ENCODE results near the gene NME8. TPM values are rescaled to one million over a fixed set of nuclear protein-coding genes. Genes with fewer than 3 reads are reported as not detected.
"Not testable (repeated sequence)": the region's sequence is repeated elsewhere in the genome, so short reads cannot be mapped to it uniquely, and the experiment has no call there.

The NME8 gene, protein sequence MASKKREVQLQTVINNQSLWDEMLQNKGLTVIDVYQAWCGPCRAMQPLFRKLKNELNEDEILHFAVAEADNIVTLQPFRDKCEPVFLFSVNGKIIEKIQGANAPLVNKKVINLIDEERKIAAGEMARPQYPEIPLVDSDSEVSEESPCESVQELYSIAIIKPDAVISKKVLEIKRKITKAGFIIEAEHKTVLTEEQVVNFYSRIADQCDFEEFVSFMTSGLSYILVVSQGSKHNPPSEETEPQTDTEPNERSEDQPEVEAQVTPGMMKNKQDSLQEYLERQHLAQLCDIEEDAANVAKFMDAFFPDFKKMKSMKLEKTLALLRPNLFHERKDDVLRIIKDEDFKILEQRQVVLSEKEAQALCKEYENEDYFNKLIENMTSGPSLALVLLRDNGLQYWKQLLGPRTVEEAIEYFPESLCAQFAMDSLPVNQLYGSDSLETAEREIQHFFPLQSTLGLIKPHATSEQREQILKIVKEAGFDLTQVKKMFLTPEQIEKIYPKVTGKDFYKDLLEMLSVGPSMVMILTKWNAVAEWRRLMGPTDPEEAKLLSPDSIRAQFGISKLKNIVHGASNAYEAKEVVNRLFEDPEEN
- under 1 TPM in 2 of 3 donors, not detected in 1; 0.28 to 0.47 TPM for polyA plus RNA-seq (ENCODE audit: insufficient read length in 3 of 3)

DNA sequence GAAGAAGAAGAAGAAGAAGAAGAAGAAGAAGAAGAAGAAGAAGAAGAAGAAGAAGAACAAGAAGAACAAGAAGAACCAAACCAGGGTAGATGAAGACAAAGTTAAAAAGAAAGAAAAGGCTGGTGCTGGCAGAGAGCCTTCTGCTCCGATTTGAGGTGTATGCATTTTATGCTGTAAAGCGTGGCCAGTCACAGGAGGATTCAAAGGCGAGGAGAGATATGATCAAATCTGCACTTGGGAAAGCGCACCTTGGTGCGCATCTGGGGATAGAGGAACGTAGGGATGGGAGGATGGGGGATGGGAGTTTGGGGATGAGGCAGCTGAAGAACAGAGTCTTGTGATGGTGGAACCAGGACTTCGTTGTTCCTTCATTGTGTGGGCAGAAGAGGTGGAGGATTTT is at the start of gene NME8:
Gene NME8 (plus strand): TSS at position 301 of the 400 bp plus-strand sequence. CDS start 1,670 bp downstream, outside the sequence.
- DNase-seq (ENCODE audit: low read depth in 3 of 3, low spot score in 2 of 3), result no peak

DNA sequence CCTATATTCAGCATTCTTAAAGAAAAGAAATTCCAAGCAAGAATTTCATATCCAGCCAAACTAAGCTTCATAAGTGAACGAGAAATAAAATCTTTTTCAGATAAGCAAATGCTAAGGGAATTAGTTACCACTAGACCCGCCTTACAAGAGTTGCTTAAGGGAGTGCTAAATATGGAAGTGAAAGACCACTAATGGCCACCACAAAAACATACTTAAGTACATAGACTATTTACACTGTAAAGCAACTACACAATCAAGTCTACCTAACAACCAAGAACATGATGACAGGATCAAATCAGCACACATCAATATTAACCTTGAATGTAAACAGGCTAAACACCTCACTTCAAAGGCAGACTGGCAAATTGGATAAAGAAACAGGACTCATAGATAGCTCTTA is 42.2 kb upstream of the NME8 start:
- no peak for DNase-seq (ENCODE audit: low read depth in 3 of 3, low spot score in 2 of 3)

DNA sequence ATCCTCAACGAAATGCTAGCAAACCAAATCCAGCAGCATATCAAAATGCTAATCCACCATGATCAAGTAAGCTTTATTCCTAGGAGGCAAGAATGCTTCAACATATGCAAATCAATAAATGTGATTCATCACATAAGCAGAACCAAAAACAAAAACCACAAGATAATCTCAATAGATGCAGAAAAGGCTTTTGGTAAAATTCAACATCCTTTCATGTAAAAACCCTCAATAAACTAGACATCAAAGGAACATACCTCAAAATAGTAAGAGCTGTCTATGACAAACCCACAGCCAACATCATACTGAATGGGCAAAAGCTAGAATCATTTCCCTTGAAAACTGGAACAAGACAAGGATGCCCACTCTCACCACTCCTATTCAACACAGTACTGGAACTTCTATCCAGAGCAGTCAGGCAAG is 36.2 kb upstream of the NME8 start:
- DNase-seq (ENCODE audit: low read depth in 3 of 3, low spot score in 2 of 3), result not testable (repeated sequence)

DNA sequence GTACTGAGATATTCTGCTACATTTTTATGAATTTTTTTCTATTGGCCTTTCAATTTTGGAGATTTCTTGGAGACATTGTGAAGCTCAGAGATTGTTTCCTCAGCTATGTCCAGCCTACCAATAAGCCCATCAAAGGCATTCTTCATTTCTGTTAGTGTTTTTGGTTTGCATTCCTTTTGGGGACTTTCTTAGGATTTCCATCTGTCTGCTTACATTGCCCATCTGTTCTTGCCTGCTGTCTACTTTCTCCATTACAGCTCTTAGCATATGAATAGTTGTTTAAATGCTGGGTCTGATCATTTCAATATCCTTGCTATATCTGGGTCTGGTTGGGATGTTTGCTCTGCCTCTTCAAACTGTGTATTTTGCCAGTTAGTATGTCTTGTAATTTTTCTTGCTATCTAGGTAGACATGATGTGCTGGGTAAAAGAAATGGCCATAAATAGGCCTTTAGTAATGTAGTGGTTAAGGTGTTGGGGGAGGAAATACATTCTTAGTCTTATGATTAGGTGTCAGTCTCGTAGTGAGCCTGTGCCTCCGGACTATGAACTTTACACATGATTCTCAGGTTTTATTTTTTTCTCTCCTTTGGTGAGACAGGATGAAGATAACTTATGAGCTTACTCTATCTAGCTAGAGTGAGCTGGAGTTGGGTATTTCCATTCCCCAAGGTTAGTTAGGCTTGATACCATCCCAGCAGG is 32.6 kb upstream of the NME8 start:
- no peak for DNase-seq (ENCODE audit: low read depth in 3 of 3, low spot score in 2 of 3)

DNA sequence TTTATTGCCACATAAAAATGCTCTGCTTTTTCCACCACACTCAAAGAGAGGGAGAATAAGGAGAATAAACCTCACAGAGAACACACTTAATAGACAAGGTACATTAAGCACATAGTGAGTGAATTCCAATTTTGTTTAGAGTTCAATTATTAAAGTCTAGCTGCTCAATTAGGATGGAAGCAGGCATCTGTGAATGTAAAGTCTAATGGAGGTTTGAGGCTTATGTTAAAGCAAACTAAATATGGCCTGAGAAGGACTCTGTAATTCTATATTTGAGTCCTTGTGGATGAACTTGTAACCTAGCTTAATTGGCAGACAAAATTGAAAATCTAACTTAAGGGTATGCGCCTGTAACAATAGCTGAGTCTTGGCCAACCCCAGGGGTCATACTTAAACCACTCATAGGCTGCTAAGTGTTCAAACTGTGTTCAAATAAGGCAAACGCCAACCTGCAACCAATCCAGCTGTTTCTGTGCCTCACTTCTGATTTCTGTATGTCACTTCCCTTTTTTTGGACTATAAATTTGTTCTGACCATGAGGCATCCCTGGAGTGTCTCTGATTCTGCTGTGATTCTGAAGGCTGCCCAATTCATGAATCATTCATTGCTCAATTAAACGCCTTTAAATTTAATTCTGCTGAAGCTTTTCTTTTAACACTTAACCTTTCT is 31.3 kb upstream of the NME8 start:
- DNase-seq (ENCODE audit: low read depth in 3 of 3, low spot score in 2 of 3), result no peak

DNA sequence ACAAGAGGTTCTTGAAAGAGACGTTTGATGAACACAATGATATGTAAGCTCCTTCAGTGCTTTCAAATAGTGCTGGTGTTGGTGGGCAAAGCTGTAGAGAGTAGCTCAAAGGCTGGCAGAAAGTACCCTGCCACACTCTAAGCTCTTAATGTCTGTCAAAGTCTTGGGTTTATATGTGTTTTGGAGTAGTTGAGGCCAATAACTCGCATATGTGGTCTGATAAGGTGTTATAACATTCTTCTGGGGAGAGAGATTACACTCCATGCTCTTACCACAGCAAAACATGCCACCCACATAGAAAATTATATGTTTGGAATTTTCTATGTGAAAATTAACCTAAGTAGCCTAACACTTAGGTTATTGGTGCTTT is 30.8 kb upstream of the NME8 start:
- DNase-seq (ENCODE audit: low read depth in 3 of 3, low spot score in 2 of 3), result no peak

DNA sequence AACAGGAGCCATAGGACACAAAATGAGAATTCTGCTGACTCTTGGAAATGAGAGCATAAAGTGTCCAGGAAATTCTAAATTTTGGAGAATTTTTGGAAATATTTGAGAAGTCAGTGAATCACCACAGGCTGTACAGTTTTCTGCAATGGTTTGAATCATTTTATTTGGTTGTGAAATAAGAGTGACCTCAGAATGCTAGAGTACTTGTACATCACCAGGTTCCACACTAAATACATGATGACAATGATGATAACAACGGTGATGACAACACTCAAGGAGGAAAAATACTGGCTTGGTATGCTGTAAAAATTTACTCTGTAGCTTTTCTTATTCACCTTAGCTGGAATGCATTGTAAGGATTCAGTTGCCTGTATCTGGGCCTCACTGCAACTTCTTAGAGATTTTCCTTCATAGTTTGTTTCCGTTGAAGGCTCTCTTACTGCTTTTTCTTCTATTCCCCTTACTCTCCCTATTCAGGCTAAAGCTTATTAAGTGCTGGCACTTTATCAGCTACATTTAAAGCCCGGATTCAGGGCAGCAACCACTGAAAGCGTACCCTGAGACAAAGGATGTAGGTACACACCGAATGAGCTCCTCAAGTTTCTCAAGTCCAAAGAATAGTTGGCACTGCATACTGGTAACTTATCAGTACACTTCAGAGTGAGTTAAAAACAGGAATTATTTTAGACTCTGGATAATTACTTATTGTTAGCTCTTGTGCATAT is 30.2 kb upstream of the NME8 start:
- no peak for DNase-seq (ENCODE audit: low read depth in 3 of 3, low spot score in 2 of 3)

DNA sequence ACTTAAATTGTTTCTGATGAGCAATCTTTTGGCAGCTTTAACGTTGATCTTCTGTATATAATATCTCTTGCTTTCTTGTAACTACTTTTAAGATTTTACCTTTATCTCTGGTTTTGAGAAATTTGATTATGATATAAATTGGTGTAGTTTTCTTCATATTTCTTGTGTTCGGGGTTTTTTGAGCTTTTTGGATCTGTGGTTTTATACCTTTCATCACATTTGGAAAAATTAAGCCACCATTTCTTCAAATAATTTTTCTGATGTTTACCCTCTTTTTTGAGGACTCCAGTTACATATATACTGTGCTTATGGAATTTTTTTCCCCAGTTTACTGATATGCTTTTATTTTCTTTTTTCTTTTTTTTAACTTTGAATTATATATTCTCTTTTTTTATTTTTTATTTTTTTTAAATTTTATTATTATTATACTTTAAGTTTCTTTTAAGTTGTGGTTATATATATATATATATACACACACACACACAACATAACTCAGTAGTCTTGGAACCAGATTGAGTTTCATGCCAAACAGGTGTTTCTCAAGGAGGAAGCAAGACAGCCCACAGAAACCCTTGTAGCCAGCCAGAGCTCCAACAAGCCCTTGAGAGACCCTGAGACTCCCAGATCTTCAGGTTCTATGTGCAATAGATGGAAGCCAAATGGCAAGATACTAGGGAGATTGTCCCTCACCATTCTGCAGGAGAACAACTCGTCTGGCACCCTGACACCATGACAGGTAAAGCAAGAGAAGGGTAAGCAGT is 27.5 kb upstream of the NME8 start:
- DNase-seq (ENCODE audit: low read depth in 3 of 3, low spot score in 2 of 3), result no peak

DNA sequence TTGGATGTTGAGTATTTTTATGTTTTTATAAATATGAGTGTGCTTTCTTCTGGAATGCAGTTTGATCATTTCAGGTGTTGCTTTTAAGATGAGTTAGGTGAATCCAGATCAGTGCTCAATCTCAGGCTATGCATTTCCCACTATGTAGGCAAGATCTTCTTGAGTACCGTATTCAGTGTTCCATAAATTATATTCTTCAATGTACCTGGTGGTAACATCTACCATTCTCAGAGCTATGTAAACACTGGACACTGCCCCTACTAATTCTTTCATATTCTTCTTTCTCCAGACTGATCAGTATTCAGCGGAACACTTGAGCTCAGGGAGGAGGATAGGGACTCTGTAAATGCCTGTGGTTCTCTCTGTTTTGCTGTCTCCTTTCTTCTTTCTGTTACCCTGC is 25.5 kb upstream of the NME8 start:
- DNase-seq (ENCODE audit: low read depth in 3 of 3, low spot score in 2 of 3), result no peak

DNA sequence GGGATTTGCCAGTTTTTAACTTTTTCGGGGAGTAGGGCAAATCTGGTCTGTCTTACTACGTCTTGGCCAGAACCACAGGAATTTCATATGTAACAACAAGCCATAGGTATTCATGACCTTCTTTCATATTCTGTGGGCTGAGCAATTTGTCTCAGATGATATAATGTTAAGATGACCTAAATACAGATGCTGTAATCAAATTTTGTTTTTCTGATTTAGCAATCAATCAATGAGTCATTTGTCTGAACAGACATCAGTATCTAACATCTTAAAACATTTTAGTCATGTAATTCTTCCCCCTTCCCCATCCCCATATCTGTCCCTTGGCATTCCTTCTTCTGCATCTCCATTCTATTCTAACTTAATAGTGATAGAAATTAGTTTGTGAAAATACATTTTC is 24.8 kb upstream of the NME8 start:
- no peak for DNase-seq (ENCODE audit: low read depth in 3 of 3, low spot score in 2 of 3)

DNA sequence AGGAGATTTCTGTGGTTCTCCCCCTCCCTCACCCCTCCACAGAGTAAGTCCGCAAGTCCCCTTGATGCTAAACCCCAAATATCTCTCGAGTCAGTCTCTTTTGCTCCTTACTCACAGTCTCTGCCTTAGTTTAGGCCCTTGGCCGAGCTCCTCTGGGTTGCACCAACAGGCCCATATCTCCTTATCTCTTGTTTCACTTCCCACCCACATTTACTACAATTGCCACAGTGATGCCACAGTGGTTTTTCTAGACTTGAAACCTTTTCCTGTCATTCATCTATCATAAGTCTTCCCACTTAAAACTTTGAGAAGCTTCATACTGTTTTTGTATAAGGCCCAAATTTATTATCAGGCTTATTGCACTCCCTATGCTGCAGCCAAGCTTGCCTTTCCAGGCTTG is 23.4 kb upstream of the NME8 start:
- DNase-seq (ENCODE audit: low read depth in 3 of 3, low spot score in 2 of 3), result no peak

DNA sequence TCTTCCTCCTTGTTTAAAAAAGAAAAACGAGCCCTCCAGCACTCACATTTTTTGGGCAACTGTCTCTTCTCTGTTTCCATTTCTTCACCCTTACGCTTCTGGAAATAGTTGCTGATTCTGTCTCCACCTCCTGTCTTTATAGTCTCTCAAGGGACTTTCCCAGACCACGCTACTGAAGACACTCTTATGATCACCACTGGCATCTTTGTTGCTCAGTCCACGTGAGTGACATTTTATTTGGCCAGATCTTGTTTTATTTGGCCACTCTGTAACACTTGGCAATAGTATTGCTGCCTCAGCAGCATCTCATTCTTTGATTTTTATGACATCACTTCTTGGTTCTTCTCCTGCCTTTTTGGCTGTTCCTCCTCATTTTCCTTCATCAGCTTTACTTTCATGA is 21.6 kb upstream of the NME8 start:
- DNase-seq (ENCODE audit: low read depth in 3 of 3, low spot score in 2 of 3), result no peak

DNA sequence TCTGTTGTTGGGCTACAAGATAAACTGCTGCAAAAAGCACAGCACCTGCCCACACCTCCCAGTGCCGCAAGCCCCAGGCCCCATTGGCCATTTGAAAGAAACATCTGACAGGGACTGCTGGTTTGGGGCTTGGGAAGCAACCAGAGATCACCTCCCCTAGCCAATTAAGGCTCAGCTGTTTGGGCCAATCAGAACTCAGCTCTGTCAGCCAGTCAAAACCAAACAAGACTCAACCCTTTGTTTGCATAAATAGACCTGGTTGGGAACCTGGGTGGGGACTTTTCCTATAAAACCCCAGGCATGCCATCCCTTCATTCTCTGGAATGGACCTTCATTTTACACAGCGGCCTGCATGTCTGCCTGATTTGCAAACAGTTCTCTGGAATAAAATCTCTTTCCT is 17.2 kb upstream of the NME8 start:
- DNase-seq (ENCODE audit: low read depth in 3 of 3, low spot score in 2 of 3), result no peak

DNA sequence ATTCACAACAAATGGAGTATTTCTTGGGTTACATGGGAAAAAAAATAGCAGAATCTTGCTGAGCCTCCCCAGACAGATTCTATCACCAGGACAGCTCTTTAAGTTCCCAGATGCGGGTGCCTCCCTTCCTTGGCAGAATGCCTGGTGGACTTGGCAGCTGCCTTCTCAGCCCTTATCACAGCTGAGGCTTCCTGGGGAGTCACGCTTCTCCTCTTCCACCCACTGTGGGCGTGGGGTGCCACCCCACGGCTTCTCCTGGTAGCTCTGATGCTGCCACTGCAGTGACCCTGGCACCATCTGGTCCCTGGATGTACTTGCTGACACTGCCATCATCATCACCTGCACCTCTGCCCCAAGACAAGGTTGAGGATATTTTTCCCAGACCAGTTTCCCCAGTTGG is 16.2 kb upstream of the NME8 start:
- DNase-seq (ENCODE audit: low read depth in 3 of 3, low spot score in 2 of 3), result peak in 1 of 3 donors; percentile 7

DNA sequence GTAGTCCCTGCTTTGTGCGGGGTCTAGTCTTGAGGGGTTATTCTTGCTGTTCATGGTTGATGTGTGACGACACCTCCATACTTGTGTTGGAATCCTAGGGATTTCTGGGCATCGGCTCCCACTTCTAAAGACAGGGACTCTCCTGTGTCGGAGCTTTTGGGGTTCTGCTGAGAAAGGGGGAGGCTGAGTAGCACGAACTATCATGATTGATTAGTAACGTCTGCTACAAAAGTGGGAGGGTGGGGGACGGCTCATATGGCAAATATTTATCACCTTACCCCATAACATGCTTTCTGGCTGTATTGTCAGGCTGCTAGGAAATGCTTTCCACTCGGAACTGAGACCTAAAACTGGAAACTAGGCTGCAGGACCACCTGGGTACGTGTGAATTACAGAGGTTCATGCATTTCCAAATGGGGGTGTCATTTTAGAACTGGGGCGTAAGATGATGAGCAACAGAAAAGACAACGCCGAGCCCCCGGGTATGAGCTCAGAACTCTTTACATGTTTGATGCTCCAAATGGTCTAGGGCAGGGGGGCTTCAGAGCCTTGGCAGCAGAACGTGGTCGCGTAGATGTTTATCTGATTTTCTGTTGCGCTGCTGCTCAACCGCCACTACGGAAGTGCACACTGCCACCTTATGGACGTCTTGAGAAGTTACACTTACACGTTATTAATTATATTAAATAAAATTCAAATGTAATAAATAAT is 15.1 kb upstream of the NME8 start:
- peak in 1 of 3 donors; percentile 17 for DNase-seq (ENCODE audit: low read depth in 3 of 3, low spot score in 2 of 3)

DNA sequence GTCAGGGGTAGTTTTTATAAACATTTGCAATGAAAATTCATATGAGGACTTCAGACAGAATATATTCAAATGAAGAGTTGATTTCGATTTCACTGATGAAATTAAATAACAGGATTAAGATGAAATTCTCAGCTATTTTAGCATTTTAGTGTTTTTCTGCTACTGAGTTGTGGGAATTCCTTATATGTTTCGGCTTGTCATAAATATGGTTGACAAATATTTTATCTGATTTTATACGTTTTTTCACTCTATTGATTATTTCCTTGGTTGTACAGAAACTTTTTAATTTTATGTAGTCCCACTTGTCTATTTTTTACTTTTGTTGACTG is 14.6 kb upstream of the NME8 start:
- DNase-seq (ENCODE audit: low read depth in 3 of 3, low spot score in 2 of 3), result no peak

DNA sequence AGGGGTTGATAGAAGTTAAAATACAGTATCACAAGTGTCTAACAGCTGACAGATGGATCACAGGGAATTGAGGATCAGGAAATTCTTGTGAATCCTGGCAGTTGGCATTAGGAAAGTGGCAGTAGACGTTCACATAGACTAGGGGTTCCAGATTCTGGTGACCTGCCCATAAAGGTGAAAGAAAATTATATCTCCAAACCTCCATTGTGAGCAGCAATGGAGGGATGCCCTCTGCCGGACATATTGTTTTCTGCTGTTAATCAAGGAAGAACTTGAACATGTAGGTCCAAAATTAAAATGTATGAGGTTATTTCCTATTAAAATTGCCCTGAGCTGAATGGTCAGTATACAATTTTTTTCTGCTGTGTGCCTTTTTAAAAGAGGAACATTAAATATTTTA is 5.1 kb downstream of the NME8 start:
- no peak for DNase-seq (ENCODE audit: low read depth in 3 of 3, low spot score in 2 of 3)

DNA sequence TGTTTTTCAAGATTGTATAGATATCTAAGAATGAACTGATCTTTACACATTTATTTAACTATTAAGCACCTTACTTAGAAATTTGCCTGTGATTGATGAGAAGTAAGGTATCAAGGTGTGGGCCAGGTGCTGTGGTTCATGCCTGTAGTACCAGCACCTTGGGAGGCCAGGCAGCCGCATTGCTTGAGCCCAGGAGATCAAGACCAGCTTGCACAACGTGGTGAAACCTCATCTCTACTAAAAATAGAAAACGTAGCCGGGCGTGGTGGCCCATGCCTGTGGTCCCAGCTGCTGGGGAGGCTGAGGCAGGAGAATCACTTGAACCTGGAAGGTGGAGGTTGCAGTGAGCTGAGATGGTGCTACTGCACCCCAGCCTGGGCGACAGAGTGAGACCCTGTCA is 33.7 kb downstream of the NME8 start:
- no peak for DNase-seq (ENCODE audit: low read depth in 3 of 3, low spot score in 2 of 3)

DNA sequence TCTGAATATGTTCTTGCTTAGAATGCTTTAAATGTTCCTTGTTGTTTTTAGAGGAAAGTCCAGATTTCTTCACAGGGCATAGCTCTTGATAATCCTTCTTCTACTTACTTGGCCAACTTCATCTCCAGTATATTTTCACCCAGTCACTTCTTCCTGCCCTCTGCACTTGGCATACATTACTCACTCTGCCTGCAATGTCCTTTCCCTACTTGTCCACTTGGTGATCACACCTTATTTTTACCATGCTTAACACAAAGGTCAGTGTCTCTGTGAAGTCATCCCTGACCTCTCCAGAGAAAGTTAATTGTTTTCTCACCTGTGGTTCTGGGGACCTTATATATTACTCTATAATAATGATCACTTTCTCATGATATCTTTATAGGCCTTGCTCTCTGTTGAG is 45.0 kb downstream of the NME8 start:
- no peak for DNase-seq (ENCODE audit: low read depth in 3 of 3, low spot score in 2 of 3)
